ENCODE results near the gene FBXO48.
"Not testable (repeated sequence)": the region's sequence is repeated elsewhere in the genome, so short reads cannot be mapped to it uniquely, and the experiment has no call there.

FBXO48 gene, protein sequence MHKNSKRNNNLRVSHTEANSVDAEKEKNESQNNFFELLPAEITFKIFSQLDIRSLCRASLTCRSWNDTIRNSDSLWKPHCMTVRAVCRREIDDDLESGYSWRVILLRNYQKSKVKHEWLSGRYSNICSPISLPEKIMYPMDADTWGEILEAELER

GRCh38 chr2:68467077-68467960, at the start of gene FBXO48, which contains the start of gene APLF:
FBXO48 (minus strand) TSS chr2:68467294; CDS start chr2:68465145, 2,149 bp downstream.
APLF (plus strand) TSS chr2:68467585; CDS start chr2:68467732, 147 bp downstream.
- peak; percentile 98 for DNase-seq (ENCODE audit: low read depth)

DNA sequence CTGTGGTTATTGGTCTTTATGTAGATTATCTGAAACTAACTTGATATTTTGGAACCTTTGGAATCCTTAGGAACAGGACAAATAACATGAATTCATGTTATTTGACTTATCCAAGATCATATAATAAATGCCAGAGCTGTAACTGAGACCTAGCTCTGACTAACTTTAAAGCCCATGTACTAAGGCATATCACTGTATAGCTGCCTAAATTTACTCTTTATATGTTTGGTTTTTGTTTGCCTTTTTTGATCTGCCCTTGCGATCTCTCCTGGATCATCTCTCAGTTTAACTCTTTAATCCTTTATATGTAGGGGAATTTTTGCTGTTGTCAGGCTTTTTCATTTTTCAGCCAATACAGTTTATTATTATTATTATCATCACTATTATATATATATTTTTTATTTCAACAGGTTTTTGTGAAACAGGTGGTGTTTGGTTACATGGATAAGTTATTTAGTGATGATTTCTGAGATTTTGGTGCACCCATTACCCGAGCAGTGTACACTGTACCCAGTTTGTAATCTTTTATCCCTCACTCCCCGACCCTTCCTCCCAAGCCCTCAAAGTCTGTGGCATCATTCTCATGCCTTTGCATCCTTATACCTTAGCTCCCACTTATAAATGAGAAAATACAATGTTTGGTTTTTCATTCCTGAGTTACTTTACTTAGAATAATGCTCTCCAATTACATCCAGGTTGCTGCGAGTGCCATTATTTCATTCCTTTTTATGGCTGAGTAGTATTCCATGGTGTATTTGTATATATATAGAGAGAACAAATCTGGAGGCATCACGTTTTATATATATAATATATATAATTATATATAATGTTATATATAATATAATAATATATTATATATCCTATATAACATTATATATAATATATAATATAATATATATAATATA, 49.2 kb upstream of the FBXO48 start:
- DNase-seq (ENCODE audit: low read depth), result no peak

DNA sequence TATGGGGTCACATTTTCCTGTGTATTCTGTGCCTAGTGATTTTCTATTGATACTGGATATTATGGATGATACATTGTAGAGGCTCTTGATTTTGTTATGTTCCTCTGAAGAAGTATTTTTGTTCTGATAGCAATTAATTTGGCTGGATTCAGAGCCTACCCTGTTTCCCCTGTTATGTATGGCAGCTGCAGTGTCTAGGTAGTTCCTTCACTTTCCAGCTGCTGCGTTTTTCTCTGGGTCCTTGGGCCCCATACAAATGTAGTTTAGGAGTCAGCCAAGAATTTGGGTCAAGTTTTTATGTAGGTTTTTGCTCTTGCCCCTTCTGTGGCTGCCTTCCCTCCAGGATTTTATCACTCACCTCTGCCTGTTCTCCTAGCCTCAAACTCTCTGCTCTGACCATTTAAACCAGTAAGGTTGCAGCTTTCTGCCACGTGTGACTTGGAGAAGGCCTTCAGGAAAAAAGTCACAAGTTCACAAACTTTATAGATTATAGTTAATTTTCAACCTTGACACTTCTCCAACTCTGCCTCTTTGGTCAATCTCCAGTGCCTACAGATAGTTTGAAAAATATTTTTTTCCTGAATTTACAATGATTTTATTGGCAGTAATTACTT, 47.3 kb upstream of the FBXO48 start:
- DNase-seq (ENCODE audit: low read depth), result no peak

GRCh38 chr2:68512966-68513365, 45.9 kb upstream of the FBXO48 start:
- no peak for DNase-seq (ENCODE audit: low read depth)

- DNase-seq (ENCODE audit: low read depth), result no peak
These were observed 45.2 kb upstream of the FBXO48 start for GRCh38 chr2:68512326-68512725.

DNA sequence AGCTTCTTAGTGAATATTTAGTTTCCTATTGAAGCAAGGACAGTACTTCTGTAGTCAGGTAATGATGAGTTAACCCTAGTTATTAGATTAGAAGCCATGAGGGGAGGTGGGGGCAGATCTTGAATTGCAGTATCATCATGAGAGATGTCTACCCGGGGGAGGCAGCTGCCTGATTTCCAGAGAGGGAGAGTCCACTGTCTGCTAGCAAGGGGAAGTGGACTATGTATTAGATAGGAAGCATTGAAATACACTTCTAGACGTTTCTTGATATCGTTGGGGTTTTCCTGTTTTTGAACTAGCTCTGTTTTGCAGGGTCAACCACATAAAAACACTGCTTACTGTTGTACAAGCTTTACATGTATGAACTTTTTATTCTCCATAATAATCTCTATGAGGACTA, 39.1 kb upstream of the FBXO48 start:
- no peak for DNase-seq (ENCODE audit: low read depth)

- no peak for DNase-seq (ENCODE audit: low read depth)
These were observed 38.6 kb upstream of the FBXO48 start for GRCh38 chr2:68505603-68506159.

DNA sequence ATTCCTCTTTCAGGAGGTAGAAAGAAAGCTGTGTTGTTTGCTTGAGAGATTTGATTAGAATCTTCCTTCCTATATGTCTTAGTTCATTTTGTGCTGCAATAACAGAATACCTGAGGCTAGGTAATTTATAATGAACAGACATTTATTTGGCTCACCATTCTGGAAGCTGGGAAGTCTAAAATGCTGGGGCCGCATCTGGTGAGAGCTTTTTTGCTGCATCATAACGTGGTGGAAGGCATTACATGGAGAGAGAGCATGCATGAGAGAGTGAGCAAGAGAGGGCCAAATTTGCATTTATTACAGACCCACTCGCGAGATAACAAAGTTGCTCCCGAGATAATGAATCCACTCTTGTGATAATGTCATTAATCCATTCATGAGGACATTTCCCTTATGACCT, 34.7 kb upstream of the FBXO48 start:
- DNase-seq (ENCODE audit: low read depth), result no peak

DNA sequence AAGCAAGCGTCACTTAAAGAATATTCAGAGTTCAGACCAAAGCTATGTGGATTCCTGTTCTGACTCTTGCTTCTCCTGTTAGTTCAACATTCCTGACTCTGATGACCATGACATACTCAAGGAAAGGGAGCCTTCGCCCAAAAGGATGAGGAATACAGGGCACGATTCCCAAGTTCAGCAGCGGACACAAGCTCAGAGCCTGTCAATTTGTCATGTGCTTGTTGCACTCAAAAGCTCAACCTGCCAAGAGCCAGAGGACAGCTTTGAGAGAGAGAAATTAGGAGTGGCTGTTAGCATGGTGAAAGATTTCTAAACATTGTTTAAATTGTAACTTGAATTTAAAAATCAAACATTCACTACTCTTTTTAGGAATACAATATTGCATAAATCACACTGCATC, 33.6 kb upstream of the FBXO48 start:
- DNase-seq (ENCODE audit: low read depth), result no peak

- DNase-seq (ENCODE audit: low read depth), result no peak
These were observed 32.0 kb upstream of the FBXO48 start for GRCh38 chr2:68499133-68499532.

- DNase-seq (ENCODE audit: low read depth), result no peak
These were observed 24.5 kb upstream of the FBXO48 start for GRCh38 chr2:68491582-68491981.

GRCh38 chr2:68489282-68489681, 22.2 kb upstream of the FBXO48 start:
- DNase-seq (ENCODE audit: low read depth), result no peak

DNA sequence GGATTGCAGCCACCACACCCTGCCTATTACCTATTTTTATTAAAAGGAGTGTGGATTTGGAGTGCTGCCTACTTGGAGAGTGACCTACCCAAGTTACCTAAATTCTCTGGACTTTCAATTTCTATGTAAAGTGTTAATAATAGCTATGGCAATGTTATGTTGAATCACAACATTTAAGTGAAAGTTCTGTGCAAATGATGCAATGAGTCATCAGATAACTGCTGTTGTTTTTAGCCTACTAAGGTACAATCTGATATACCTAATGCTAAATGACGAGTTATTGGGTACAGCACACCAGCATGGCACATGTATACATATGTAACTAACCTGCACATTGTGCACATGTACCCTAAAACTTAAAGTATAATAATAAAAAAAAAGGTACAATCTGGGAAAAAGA, 21.5 kb upstream of the FBXO48 start:
- not testable (repeated sequence) for DNase-seq (ENCODE audit: low read depth)

DNA sequence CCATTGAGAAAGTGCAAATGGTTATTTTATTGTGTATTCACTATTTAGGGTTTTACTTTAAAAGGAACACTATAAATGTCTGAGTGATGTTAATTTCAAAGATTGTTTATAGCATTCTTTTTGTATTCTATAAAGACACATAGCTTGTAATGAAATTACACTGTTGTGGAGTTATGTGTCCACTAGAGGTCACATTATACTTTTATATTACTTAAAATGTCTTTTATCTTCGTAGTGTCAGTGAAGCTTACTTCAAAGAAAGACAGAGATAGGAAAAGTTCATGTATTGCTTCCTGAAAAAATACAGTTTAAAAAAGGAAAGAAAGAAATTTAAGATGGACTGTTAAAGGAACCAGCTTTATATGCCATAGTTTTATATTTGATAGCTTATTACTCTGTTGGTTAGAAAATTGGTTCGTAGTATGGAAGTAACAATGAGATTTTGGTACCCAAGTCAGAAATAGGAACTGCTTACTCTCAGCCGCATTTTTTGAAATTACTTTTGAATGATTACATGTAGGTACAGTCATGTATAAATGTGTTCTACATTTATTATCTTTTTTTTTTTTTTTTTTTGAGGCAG, 20.8 kb upstream of the FBXO48 start:
- no peak for DNase-seq (ENCODE audit: low read depth)

DNA sequence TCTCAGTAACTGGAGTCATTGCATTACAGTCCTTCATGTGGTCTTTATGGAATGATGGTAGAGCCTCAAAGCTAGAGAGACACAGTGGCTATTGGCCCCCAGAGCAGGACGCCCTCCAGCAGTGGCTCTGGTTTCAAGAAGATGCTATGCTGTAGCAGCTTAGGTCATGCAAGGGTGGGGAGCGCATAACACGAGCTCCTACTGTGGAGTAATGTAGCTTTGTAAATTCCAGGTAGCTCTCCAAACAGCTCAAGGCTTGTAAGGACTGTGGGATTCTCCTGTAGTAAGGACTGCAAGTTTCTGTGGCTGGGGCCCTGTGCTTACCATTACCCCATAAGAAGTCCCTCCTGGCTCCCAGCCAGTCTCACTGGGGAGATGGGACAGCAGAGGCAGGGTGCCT, 15.9 kb upstream of the FBXO48 start:
- DNase-seq (ENCODE audit: low read depth), result no peak

- DNase-seq (ENCODE audit: low read depth), result no peak
These were observed 15.3 kb upstream of the FBXO48 start for GRCh38 chr2:68482296-68482820.

DNA sequence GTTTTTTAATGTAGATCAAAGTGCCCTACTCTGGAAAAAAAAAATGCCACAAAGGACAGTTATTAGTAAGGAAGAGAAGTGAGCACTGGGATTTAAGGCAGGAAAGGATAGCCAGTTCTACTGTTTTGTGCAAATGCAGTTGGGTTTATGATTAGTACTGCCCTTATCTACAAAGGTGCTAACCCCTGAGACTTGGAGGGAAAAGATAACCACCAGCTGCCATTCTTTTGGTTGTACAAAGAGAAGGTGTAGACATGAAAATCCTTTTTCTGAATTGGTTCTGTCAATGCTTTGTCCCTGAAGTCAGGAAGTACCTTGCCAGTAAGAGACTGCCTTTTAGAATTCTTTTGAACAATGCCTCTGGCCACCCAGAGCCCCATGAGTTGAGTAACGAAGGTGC, 11.6 kb upstream of the FBXO48 start:
- no peak for DNase-seq (ENCODE audit: low read depth)

DNA sequence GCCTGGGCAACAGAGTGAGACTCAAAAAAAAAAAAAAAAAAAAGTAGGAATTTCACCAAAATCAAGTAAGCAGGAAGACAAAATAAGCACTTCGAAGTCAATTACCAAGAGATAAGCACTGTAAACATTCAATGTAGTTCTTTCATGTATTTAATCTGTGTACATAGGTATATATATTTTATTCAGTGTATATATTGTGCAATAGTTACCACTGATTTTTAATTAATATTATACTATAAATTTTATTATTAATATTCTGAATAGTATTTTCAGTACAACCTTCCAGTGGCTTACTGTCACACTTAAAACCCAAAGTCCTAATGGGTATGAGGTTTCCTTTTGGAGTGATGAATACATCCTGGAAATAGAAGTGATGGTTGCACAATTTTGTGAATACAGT, 9.4 kb upstream of the FBXO48 start:
- DNase-seq (ENCODE audit: low read depth), result no peak

GRCh38 chr2:68475576-68475975, 8.5 kb upstream of the FBXO48 start:
- no peak for DNase-seq (ENCODE audit: low read depth)

DNA sequence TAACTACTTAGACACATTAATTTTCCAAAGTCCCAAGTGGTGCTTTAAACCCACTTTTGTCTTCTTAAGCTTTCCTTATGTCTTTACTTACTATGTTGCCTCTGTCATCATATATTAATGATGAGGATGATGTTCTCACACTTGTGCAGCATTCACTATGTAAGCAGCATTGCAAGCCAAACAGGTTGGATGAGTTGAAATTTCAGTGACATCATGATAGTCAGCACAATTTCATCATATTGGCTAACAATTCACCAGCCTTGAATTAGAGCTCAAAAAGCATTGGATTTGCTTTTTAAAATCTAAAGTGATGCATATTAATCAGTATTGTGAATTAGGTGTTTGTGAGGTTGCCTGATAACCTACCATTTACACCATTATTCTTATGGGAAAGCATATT, 8.0 kb upstream of the FBXO48 start:
- no peak for DNase-seq (ENCODE audit: low read depth)

GRCh38 chr2:68472796-68473414, 5.8 kb upstream of the FBXO48 start:
- DNase-seq (ENCODE audit: low read depth), result no peak
